Left lobe of liver (tissue), 2 donors: ENCODE data around the gene MFSD6. TPM values are rescaled to one million over a fixed set of nuclear protein-coding genes. Genes with fewer than 3 reads are reported as not detected.

Source experiments
- ATAC-seq: fragments of 200-7000 bp; cut with Tn5 transposase; one replicate; pipeline ENCODE4 v1.9.1; 2020; ENCODE audit warnings: mild to moderate bottlenecking, moderate library complexity
- DNase-seq: peaks from one replicate; pipeline ENCODE4 v3.0.0-alpha.2; 2020; ENCODE audit warnings: low spot score
- total RNA-seq: library from RNA; stranded (reverse); gene quantifications from one replicate; pipeline ENCODE4 v1.2.1, GENCODE V29; 2021
- donor health status: DM: no; HTN: no; CAD: no; lungs with moderate emphysema.
- donor health status: DM: no; HTN: yes; CAD: no.

The MFSD6 gene
- total RNA-seq, 1 donor from 2014 or later = 1.9 TPM

GRCh38 chr2:190526105-190526750 is 118.1 kb downstream of the MFSD6 start:
- DNase-seq (no peak), ATAC-seq (no peak)

GRCh38 chr2:190527214-190527613 is 119.1 kb downstream of the MFSD6 start:
- ATAC-seq = no peak

GRCh38 chr2:190527918-190528317 is 119.8 kb downstream of the MFSD6 start:
- DNase-seq (no peak), ATAC-seq (no peak)

More at GRCh38 chr2:190527214-190527613, 119.1 kb downstream of the MFSD6 start:
- DNase-seq = no peak

- no peak for ATAC-seq
- no peak for DNase-seq
Measured at GRCh38 chr2:190528521-190529001, 120.4 kb downstream of the MFSD6 start.

- DNase-seq = no peak
Measured at GRCh38 chr2:190529486-190530247, 121.5 kb downstream of the MFSD6 start.

GRCh38 chr2:190530248-190530900 is 122.2 kb downstream of the MFSD6 start:
- no peak for DNase-seq
- no peak for ATAC-seq

More at GRCh38 chr2:190529486-190530247, 121.5 kb downstream of the MFSD6 start:
- no peak for ATAC-seq

- ATAC-seq = peak; percentile 23
- DNase-seq = peak; percentile 62
Measured at GRCh38 chr2:190532581-190532980, 124.4 kb downstream of the MFSD6 start.

GRCh38 chr2:190533175-190533967 is 125.2 kb downstream of the MFSD6 start:
- DNase-seq (no peak), ATAC-seq (no peak)

- ATAC-seq = peak; percentile 49
- peak; percentile 61 for DNase-seq
Measured at GRCh38 chr2:190533968-190534309, 125.8 kb downstream of the MFSD6 start.

- peak; percentile 91 for DNase-seq
- peak; percentile 90 for ATAC-seq
Measured at GRCh38 chr2:190534310-190535120, 126.4 kb downstream of the MFSD6 start, which contains the start of gene NEMP2. NEMP2 (minus strand) TSS chr2:190534722; CDS start chr2:190534655, 67 bp downstream.

GRCh38 chr2:190535121-190535439 is 126.9 kb downstream of the MFSD6 start:
- ATAC-seq (no peak), DNase-seq (no peak)

- ATAC-seq (no peak), DNase-seq (no peak)
Measured at GRCh38 chr2:190535586-190535985, 127.4 kb downstream of the MFSD6 start.

GRCh38 chr2:190537765-190538164 is 129.6 kb downstream of the MFSD6 start:
- ATAC-seq = no peak
- DNase-seq = no peak

GRCh38 chr2:190538201-190538600 is 130.0 kb downstream of the MFSD6 start:
- ATAC-seq (no peak), DNase-seq (no peak)

- no peak for ATAC-seq
- DNase-seq = no peak
Measured at GRCh38 chr2:190540048-190540447, 131.9 kb downstream of the MFSD6 start.

GRCh38 chr2:190545093-190545492 is 136.9 kb downstream of the MFSD6 start:
- ATAC-seq = no peak
- DNase-seq = no peak

- ATAC-seq (no peak), DNase-seq (no peak)
Measured at GRCh38 chr2:190545555-190546385, 137.6 kb downstream of the MFSD6 start.

- no peak for DNase-seq
- no peak for ATAC-seq
Measured at GRCh38 chr2:190546734-190547133, 138.6 kb downstream of the MFSD6 start.

GRCh38 chr2:190547886-190548285 is 139.7 kb downstream of the MFSD6 start:
- DNase-seq (no peak), ATAC-seq (no peak)
